GM18520 (cell line): Measurements from ENCODE around the gene MED22.
"Not testable (repeated sequence)": the region's sequence is repeated elsewhere in the genome, so short reads cannot be mapped to it uniquely, and the experiment has no call there.

Experiments
- ATAC-seq: cut with Tn5 transposase; IDR thresholded peaks from one replicate; pipeline ENCODE4 v1.9.1; 2021; ENCODE audit not compliant: unreplicated experiment

MED22 gene

GRCh38 chr9:133307301-133307700 lies 40.6 kb downstream of the MED22 start:
- ATAC-seq: no peak

- no peak for ATAC-seq
Measured at GRCh38 chr9:133306242-133307204, 41.4 kb downstream of the MED22 start.

DNA sequence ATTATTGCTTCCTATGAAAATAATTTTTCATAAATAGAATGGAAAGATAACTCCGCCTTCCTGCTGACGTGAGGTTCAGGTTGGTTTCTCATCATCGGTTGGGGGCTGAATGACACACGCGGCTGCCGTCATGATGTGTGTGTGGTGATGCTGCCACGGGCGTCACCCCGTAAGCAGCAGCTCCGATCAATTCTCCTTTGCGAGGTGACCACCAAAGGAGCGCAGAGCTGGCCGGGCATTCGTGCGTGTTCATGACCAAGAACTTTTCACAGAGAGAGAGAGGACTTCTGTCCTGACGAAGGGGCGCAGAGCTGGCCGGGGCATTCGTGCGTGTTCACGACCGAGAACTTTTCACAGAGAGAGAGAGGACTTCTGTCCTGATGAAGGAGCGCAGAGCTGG lies 42.2 kb downstream of the MED22 start:
- no peak for ATAC-seq

DNA sequence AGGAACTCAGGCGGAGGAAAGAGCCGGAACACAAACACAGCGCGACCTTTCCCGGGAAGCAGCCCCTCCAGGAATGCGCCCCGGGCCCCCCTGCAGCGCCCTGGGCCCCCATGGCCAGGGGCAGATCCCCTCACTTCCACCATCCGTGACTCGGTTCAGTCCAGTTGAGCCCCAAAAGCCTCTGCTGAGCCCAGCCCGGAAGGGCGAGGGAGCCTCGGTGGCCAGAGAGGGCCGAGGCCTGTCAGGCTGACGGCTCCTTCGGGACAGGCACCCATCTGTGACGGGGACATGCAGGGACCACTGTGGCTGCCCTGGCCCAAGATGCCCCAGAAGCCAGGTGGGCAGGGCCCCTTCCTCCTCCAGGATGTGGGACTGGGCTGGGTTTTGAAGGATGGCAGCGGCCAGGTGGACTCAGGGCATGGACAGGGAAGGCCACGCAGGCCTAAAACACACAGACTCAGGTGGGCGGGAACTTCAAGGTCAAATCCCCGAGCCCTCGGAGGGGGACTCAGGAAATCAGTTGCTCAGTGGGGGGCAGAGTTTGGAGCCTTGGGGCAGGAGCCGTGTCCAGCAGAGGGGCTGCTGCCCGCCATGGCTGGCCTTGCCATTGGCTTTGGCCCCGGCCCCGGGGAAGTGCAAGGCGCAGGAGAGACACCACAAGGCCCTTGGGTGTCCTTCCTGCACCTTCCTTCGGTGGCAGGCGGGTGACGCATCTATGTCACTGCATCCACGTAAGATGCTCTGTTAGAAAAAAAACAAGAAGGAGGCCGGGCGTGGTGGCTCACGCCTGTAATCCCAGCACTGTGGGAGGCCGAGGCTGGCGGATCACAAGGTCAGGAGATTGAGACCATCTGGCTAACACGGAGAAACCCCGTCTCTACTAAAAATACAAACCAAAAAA lies 43.2 kb downstream of the MED22 start:
- no peak for ATAC-seq

DNA sequence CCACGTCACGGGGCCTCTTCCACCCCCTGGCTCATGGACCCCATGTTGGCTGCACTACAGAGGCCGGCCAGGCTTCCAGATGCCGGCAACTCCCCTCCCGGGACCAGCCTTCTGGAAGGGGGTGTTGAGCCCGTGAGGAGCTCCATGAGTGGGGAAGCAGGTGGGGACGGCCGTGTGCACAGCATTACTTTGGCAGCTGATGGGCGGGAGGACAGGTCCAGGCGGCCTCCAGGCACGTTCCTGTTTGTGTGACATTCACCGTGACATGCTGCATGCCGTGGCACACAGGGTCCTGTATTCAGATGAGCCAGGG lies 43.8 kb downstream of the MED22 start:
- ATAC-seq: no peak

DNA sequence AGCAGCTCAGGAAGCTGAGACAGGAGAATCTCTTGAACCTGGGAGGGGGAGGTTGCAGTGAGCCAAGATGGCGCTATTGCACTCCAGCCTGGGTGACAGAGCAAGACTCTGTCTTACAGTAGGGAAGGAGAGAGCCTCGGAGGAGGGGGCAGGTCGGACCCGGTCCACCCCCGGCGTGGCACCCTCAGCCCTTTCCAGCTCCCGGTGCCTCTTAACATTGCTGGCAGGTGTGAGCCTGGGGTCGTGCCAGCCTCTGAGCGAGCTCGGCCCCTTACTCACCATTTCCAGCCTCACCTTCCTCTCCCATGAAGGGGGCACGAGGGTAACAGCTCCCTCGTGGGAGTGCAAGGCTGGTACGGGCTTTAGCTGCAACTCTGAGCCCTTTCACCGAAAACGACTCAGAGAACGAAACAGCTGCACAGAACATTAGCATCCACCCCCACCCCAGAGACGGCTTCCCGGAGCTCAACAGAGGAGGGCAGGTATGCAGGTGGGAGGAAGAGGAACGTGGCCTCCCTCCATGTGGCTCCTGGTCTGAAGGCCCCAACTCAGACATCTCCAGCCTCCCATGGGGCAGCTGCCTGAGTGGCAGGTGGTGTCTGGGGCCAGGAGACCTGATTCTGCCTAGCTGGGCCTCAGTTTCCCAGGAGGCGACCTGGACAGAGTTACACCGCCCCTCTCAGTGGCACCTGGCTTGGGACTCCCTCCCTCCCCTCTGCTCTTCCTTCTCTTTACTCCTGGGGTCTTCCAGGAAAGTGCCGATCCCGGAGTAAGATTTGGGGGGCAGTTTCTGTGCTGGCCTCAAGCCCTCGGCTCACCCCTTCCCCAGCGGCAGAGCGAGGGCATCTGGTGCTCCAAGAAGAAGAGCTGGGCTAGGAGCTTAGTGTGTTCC lies 44.4 kb downstream of the MED22 start:
- no peak for ATAC-seq

- ATAC-seq: no peak
Measured at GRCh38 chr9:133301253-133302230, 46.4 kb downstream of the MED22 start.

GRCh38 chr9:133299996-133300395 lies 47.9 kb downstream of the MED22 start:
- not testable (repeated sequence) for ATAC-seq

DNA sequence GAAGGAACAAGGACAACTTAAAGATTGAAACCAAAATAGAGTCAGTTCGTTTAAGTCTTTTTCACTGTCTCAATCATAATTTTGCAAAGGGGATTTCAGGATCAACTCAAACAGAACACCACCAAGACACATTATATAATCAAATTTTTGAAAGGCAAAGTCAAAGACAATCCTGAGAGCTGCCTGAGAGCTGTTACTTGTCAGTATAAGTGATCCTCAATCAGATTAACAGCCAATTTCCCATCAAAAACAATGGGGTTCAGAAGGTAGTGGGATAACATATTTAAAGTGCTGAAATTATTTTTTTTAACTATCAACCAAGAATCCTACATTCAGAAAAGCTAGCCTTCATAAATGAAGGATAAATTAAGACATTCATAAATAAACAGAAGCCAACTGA lies 53.7 kb downstream of the MED22 start:
- no peak for ATAC-seq

DNA sequence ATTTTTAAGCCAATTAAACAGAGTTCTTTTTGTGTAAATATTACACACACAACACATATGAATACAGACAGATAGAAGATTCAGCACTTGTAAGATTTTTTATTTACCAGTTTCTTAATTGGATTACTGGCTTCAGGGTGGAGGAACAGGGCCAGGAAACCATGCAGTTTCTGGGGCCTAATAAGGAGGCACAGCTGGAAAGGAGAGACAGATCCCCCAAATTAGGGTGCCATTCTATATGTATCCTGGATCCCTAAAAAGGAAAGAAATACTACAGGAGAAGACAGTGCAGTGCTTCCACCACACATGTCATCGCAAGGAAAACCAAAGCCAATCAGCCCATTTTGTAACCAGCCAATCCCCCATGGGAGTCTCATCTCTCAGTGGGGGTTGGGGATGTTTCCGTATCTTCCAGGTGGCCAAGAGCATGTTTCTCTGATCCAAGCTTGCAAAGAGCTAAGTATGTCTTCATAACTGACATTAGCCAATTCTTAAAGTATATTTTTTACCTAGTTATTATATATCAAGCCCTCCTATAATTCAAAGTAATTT lies 57.1 kb downstream of the MED22 start:
- ATAC-seq: no peak
